Memory B cell (primary cell): ENCODE measurements around the gene TOR1AIP1.
A peak's percentile ranks its signal among the peaks of the same experiment; 100 is the strongest.
"Not testable (repeated sequence)": the region's sequence is repeated elsewhere in the genome, so short reads cannot be mapped to it uniquely, and the experiment has no call there.

Experiments
- ATAC-seq: fragments of 150-1000 bp; cut with Tn5 transposase; 2 replicates; pipeline ENCODE4 v1.10.0; 2021; ENCODE audit warnings: low read depth, mild to moderate bottlenecking, moderate library complexity
- DNase-seq, 2 donors: peaks; one replicate each; pipeline ENCODE4 v3.0.0; 2022; ENCODE audit warnings: low spot score in 2 of 2
- H3K27ac Mint-ChIP-seq: one replicate; pipeline ENCODE4 v1.8.0; 2022; ENCODE audit warnings: mild to moderate bottlenecking, moderate library complexity, mixed read lengths
- H3K27me3 Mint-ChIP-seq: one replicate; pipeline ENCODE4 v1.8.0; 2022; ENCODE audit warnings: mixed read lengths
- H3K36me3 Mint-ChIP-seq: one replicate; pipeline ENCODE4 v1.8.0; 2022; ENCODE audit warnings: mild to moderate bottlenecking, mixed read lengths
- H3K4me1 Mint-ChIP-seq: one replicate; pipeline ENCODE4 v1.8.0; 2022; ENCODE audit warnings: mixed read lengths
- H3K4me3 Mint-ChIP-seq: one replicate; pipeline ENCODE4 v1.8.0; 2022; ENCODE audit warnings: mild to moderate bottlenecking, moderate library complexity, mixed read lengths
- H3K9me3 Mint-ChIP-seq: one replicate; pipeline ENCODE4 v1.8.0; 2022; ENCODE audit warnings: mixed read lengths

The TOR1AIP1 gene

GRCh38 chr1:179937668-179938254 lies 55.7 kb downstream of the TOR1AIP1 start:
- H3K9me3 Mint-ChIP-seq, result no peaks in the 10 kb centered on the region
- no peaks in the 10 kb centered on the region for H3K27me3 Mint-ChIP-seq
- no peak overlapping the region for H3K27ac Mint-ChIP-seq
- H3K4me3 Mint-ChIP-seq, result no peak overlapping the region
- no peaks in the 10 kb centered on the region for H3K36me3 Mint-ChIP-seq
- DNase-seq (no peak), ATAC-seq (no peak)
- no peaks in the 10 kb centered on the region for H3K4me1 Mint-ChIP-seq

DNA sequence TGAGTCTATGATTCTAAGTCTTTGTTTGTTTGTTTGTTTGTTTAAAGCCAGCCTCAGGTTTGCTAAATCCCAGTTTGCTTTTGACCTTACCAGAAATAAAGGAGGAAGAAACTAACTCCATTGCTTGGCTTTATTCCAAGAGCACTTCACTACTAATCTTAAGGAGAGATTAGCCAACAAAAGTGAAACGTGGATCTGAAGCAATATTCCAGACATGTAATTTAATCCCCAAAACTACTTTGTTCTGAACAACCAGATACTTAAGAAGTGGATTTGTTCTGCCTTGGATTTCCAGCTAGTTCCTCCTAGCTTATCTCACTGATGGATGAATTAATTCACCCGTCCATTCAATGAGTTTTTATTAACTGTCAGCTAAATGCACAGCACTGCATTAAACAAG lies 56.7 kb downstream of the TOR1AIP1 start:
- H3K9me3 Mint-ChIP-seq, result no peaks in the 10 kb centered on the region
- H3K4me3 Mint-ChIP-seq, result no peak overlapping the region
- no peaks in the 10 kb centered on the region for H3K4me1 Mint-ChIP-seq
- ATAC-seq, result no peak
- H3K27me3 Mint-ChIP-seq, result no peaks in the 10 kb centered on the region
- H3K36me3 Mint-ChIP-seq, result no peaks in the 10 kb centered on the region
- DNase-seq, result no peak
- no peak overlapping the region for H3K27ac Mint-ChIP-seq

DNA sequence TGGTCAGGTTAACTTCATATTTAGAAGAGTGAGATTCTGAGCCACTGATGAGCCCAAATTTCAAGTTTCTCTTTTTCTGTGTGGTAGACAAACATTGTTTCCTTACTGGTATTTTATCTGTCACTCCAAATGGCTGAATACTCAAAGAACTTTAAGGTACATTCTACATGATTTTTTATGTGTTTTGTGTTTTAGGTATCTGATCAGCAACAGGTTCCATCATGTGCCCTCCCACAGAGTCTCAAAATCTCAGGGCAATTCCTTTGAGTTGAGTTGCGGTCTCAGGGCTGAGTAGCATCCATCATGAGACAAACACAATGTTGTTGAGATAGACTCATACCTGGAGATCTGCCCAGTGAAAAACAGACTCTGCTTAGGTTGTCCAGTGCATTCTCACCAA lies 57.9 kb downstream of the TOR1AIP1 start:
- Mint-ChIP-seq H3K36me3 (no peaks in the 10 kb centered on the region), H3K4me1 (no peaks in the 10 kb centered on the region), H3K4me3 (no peak overlapping the region), H3K27ac (no peak overlapping the region), H3K9me3 (no peaks in the 10 kb centered on the region), H3K27me3 (no peaks in the 10 kb centered on the region)
- ATAC-seq (no peak), DNase-seq (no peak)

DNA sequence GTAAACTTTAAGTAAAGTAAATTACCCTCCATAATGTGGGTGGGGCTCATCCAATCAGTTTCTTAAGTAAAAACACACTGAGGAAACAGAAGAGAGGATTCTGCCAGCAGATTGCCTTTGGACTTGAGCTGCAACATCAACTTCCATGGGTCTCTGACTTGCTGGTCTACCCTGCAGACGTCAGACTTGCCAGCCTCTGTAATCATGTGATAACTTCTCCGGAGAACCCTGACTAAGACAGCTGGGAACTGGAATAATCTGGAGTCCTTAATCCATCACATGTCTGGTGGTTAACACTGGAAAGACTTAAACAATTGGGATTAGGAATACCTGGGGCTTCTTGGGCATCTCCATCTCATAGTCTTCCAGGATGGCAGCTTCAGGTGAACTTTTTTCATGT lies 59.4 kb downstream of the TOR1AIP1 start:
- Mint-ChIP-seq H3K4me1 (no peaks in the 10 kb centered on the region), H3K27ac (no peak overlapping the region), H3K4me3 (no peak overlapping the region), H3K9me3 (no peaks in the 10 kb centered on the region), H3K27me3 (no peaks in the 10 kb centered on the region), H3K36me3 (no peaks in the 10 kb centered on the region)
- ATAC-seq (no peak), DNase-seq (no peak)

GRCh38 chr1:179950651-179951050 lies 68.6 kb downstream of the TOR1AIP1 start:
- H3K4me3 Mint-ChIP-seq, result no peak overlapping the region
- H3K4me1 Mint-ChIP-seq, result peaks cover 21% of the 10 kb centered on the region
- no peak for DNase-seq
- no peak for ATAC-seq
- H3K27me3 Mint-ChIP-seq, result peaks cover 1% of the 10 kb centered on the region
- no peaks in the 10 kb centered on the region for H3K36me3 Mint-ChIP-seq
- H3K27ac Mint-ChIP-seq, result no peak overlapping the region
- no peaks in the 10 kb centered on the region for H3K9me3 Mint-ChIP-seq

GRCh38 chr1:179951383-179952144 lies 69.5 kb downstream of the TOR1AIP1 start:
- Mint-ChIP-seq H3K4me1 (peaks cover 23% of the 10 kb centered on the region), H3K27ac (peak overlapping the region; percentile 83), H3K4me3 (peak overlapping the region; percentile 66), H3K9me3 (no peaks in the 10 kb centered on the region), H3K27me3 (peaks cover 1% of the 10 kb centered on the region), H3K36me3 (no peaks in the 10 kb centered on the region)
- ATAC-seq (no peak), DNase-seq (no peak)

DNA sequence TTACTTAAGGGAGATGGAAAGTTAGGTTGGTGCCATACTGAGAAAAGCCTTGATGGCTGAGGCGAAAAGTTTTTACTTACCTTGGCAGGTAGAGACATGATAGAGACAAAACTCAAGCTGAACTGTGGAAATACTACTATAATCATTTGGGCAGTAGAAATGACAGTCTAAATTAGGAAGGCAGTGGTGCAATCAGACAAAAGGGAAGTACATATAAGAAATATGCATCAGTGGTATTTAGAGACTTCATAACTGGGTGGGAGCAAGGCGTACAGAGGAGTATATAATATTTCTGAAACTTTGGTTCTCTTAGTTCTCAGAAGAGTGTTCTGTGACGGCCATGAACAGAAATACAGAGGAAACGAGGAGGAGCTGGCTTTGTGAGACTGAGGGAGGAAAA lies 70.1 kb downstream of the TOR1AIP1 start:
- peaks cover 26% of the 10 kb centered on the region for H3K4me1 Mint-ChIP-seq
- H3K9me3 Mint-ChIP-seq, result no peaks in the 10 kb centered on the region
- H3K36me3 Mint-ChIP-seq, result no peaks in the 10 kb centered on the region
- H3K27ac Mint-ChIP-seq, result peak overlapping the region; percentile 83
- peaks cover 1% of the 10 kb centered on the region for H3K27me3 Mint-ChIP-seq
- ATAC-seq (no peak), DNase-seq (no peak)
- peak overlapping the region; percentile 66 for H3K4me3 Mint-ChIP-seq

- Mint-ChIP-seq H3K27ac (peak overlapping the region; percentile 92), H3K27me3 (no peaks in the 10 kb centered on the region), H3K4me3 (peak overlapping the region; percentile 89), H3K9me3 (no peaks in the 10 kb centered on the region), H3K36me3 (no peaks in the 10 kb centered on the region), H3K4me1 (peaks cover 29% of the 10 kb centered on the region)
- ATAC-seq (peak; percentile 29), DNase-seq (peak in 1 of 2 donors; percentile 42)
Measured at GRCh38 chr1:179953974-179954492, 71.9 kb downstream of the TOR1AIP1 start.

GRCh38 chr1:179954493-179955286 lies 72.6 kb downstream of the TOR1AIP1 start, which contains the start of gene CEP350:
Gene CEP350, plus strand, starts transcription at chr1:179954810. Its CDS starts 31,372 bp downstream, at chr1:179986182.
- DNase-seq (peak; percentile 94 to 96), ATAC-seq (peak; percentile 85)

GRCh38 chr1:179955287-179955680 lies 73.2 kb downstream of the TOR1AIP1 start:
- Mint-ChIP-seq H3K27me3 (no peaks in the 10 kb centered on the region), H3K4me1 (peaks cover 30% of the 10 kb centered on the region), H3K27ac (peak overlapping the region; percentile 92), H3K9me3 (no peaks in the 10 kb centered on the region), H3K36me3 (no peaks in the 10 kb centered on the region), H3K4me3 (peak overlapping the region; percentile 89)
- DNase-seq (peak in 1 of 2 donors; percentile 7), ATAC-seq (no peak)

More at GRCh38 chr1:179954493-179955286, 72.6 kb downstream of the TOR1AIP1 start, which contains the start of gene CEP350:
- Mint-ChIP-seq H3K27me3 (no peaks in the 10 kb centered on the region), H3K36me3 (no peaks in the 10 kb centered on the region), H3K4me1 (peaks cover 30% of the 10 kb centered on the region), H3K9me3 (no peaks in the 10 kb centered on the region), H3K27ac (peak within 1 kb of the TSS; percentile 92), H3K4me3 (peak within 1 kb of the TSS; percentile 89)

DNA sequence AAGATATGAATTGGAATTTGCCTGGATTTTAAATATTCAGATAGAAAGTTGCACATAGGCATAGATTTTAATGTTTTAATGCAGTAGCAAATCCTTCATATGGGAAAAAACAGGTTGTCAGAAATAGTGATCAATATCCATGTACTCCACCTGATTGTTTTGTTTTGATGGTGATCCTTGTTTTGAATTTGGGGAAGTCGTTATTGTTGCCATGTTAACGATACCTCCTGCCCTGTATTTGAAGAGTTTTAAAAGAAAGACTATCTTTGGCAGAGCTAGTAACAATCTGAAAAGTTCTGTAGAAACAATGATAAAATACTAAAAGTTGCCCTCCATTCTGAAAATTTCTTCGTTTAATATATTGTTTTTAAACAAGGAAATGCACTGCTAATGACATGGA lies 73.6 kb downstream of the TOR1AIP1 start:
- Mint-ChIP-seq H3K4me1 (peaks cover 32% of the 10 kb centered on the region), H3K27ac (peak overlapping the region; percentile 92), H3K36me3 (no peaks in the 10 kb centered on the region), H3K4me3 (peak overlapping the region; percentile 89), H3K27me3 (no peaks in the 10 kb centered on the region), H3K9me3 (no peaks in the 10 kb centered on the region)
- no peak for DNase-seq
- no peak for ATAC-seq

GRCh38 chr1:179958359-179958758 lies 76.3 kb downstream of the TOR1AIP1 start:
- H3K27me3 Mint-ChIP-seq, result no peaks in the 10 kb centered on the region
- H3K27ac Mint-ChIP-seq, result no peak overlapping the region
- no peak for DNase-seq
- H3K4me1 Mint-ChIP-seq, result peaks cover 28% of the 10 kb centered on the region
- H3K4me3 Mint-ChIP-seq, result no peak overlapping the region
- no peak for ATAC-seq
- no peaks in the 10 kb centered on the region for H3K9me3 Mint-ChIP-seq
- peaks cover 11% of the 10 kb centered on the region for H3K36me3 Mint-ChIP-seq

- peaks cover 36% of the 10 kb centered on the region for H3K4me1 Mint-ChIP-seq
- not testable (repeated sequence) for DNase-seq, H3K27ac Mint-ChIP-seq
Measured at GRCh38 chr1:179962168-179962567, 80.1 kb downstream of the TOR1AIP1 start.

DNA sequence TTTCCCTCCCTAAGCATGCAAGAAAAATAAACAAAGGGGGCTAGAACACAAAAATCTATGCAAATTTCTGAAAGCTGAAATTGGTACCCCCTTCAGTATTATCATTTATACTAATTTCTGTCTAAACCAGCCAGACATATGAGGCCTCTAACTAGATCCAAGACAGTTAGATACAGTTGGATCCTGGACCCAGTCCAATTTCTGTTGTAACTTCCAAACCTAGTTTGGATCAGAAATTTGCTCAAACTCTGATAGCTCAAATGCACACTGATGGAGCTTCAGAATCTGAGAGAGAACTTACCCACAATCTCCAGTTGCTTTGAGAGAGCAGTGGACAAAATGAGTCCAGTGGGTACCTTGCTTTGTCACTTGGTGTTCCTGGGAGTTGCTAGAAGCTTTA lies 84.5 kb downstream of the TOR1AIP1 start:
- Mint-ChIP-seq H3K9me3 (peaks cover 1% of the 10 kb centered on the region), H3K27ac (no peak overlapping the region), H3K36me3 (peaks cover 15% of the 10 kb centered on the region), H3K4me1 (peaks cover 36% of the 10 kb centered on the region), H3K27me3 (no peaks in the 10 kb centered on the region), H3K4me3 (no peak overlapping the region)
- no peak for DNase-seq
- ATAC-seq, result no peak

More at GRCh38 chr1:179962168-179962567, 80.1 kb downstream of the TOR1AIP1 start:
- not testable (repeated sequence) for ATAC-seq, H3K9me3 Mint-ChIP-seq, H3K27me3 Mint-ChIP-seq, H3K4me3 Mint-ChIP-seq
- peaks cover 16% of the 10 kb centered on the region for H3K36me3 Mint-ChIP-seq
